Neural progenitor cell (in vitro differentiated cells): ENCODE results near the gene RASGRF2.

Source experiments
- CTCF ChIP-seq: fragments of 200-600 bp; sonication (generic); IDR thresholded peaks from 2 replicates; pipeline ENCODE4 v1.5.1; 2017; ENCODE audit warnings: antibody characterized with exemption, mild to moderate bottlenecking
- EZH2 ChIP-seq: fragments of 200-600 bp; sonication (generic); IDR thresholded peaks from 2 replicates; pipeline ENCODE4 v1.6.1; 2017; ENCODE audit warnings: antibody characterized with exemption, mild to moderate bottlenecking, moderate library complexity
- EZH2phosphoT487 ChIP-seq: fragments of 200-600 bp; sonication (generic); IDR thresholded peaks from 2 replicates; pipeline ENCODE4 v1.6.1; 2017; ENCODE audit warnings: antibody characterized with exemption

- TF ChIP-seq EZH2 = no peak
- TF ChIP-seq EZH2phosphoT487 = no peak
- TF ChIP-seq CTCF = no peak
These were observed 256.0 kb downstream of the RASGRF2 start for GRCh38 chr5:81216152-81216551.
